Adrenal gland (tissue), 12 donors: ENCODE data around the gene GATA2. TPM values are rescaled to one million over a fixed set of nuclear protein-coding genes. Genes with fewer than 3 reads are reported as not detected.

Source experiments
- DNase-seq, 7 donors: peaks; one replicate each; pipeline ENCODE4 v3.0.0-alpha.2; 2019 to 2020
- H3K27ac ChIP-seq, 5 donors: fragments of 200-600 bp; sonication (generic) in 4 of 5; 1 replicate in 3 of 5; 2 replicates in 2 of 5; pipeline versions ENCODE4 v1.5.1 to v1.8.0; 2016 to 2020; ENCODE audit warnings: mild to moderate bottlenecking in 1 of 5
- H3K27me3 ChIP-seq: fragments of 200-600 bp; 2 replicates; pipeline ENCODE4 v1.8.0; 2021
- H3K36me3 ChIP-seq, 2 donors: fragments of 200-600 bp; replicated peaks in 1 of 2; 1 replicate in 1 of 2; 2 replicates in 1 of 2; pipeline versions ENCODE4 v1.5.1 to v1.8.0; 2018 to 2022
- H3K4me1 ChIP-seq, 2 donors: fragments of 200-600 bp; replicated peaks in 1 of 2; 1 replicate in 1 of 2; 2 replicates in 1 of 2; pipeline versions ENCODE4 v1.5.1 to v1.8.0; 2018 to 2021
- H3K4me3 ChIP-seq, 4 donors: fragments of 200-600 bp; sonication (generic) in 3 of 4; one replicate each; pipeline ENCODE4 v1.5.1; 2016 to 2018
- H3K9me3 ChIP-seq, 3 donors: fragments of 200-600 bp; sonication (generic) in 1 of 3; replicated peaks in 1 of 3; 1 replicate in 2 of 3; 2 replicates in 1 of 3; pipeline versions ENCODE4 v1.5.1 to v1.8.0; 2016 to 2021
- CTCF ChIP-seq, 6 experiments: fragments of 450-650 bp in 4 of 6; fragments of 200-600 bp in 2 of 6; sonication (generic) in 1 of 6; IDR thresholded peaks; 1 replicate in 5 of 6; 2 replicates in 1 of 6; pipeline versions ENCODE4 v1.5.1 to v1.8.0; 2016 to 2021; ENCODE audit warnings: antibody characterized with exemption in 6 of 6, mild to moderate bottlenecking in 2 of 6, moderate library complexity in 1 of 6
- POLR2A ChIP-seq, 2 donors: fragments of 450-650 bp; IDR thresholded peaks; one replicate each; pipeline ENCODE4 v1.6.1; 2017; ENCODE audit warnings: antibody characterized with exemption in 2 of 2, mild to moderate bottlenecking in 2 of 2, moderate library complexity in 1 of 2
- WGBS, 4 donors: extraction: QIAGEN DNeasy Blood & Tissue Kit in 2 of 4; methylation state at CpG; one replicate each; pipeline versions ENCODE4 v1.1.5 to v1.1.7; 2013 to 2017; 5-methylcytosine and 5-hydroxymethylcytosine counted together
- intact Hi-C, 2 donors: fragments of 100-400 bp; cut with DNase I; formaldehyde crosslinking; loops; one replicate each; pipeline versions ENCODE4 v1.14.1 to v1.15.0; 2022 to 2023
- polyA plus RNA-seq, 3 donors: library from polyadenylated mRNA; stranded (reverse); fragments of 200-250 nt in 2 of 3; fragments of 350-450 nt in 1 of 3; fragmentation: Illumina TruSeq in 1 of 3; extraction: RNeasy Lipid Tissue Mini Kit (QIAGEN cat#74804) in 1 of 3; gene quantifications; one replicate each; pipeline ENCODE4 v1.2.3, GENCODE V29; 2013 to 2014
- total RNA-seq, 9 donors: library from RNA; depleted of rRNA in 4 of 9; stranded (reverse); fragments of >200 nt in 4 of 9; fragments of 120-200 nt in 1 of 9; fragmentation: NEBNext Ultra II Directional in 1 of 9; extraction: Animal tissue kit (Norgen Biotek cat#: 25700) in 1 of 9; gene quantifications; one replicate each; pipeline versions ENCODE4 v1.1.0 to v1.2.4, GENCODE V29; 2013 to 2023
- donor health status: healthy with polysubstance abuse.
- donor health status: Bipolar disorder and iron deficiency.
- donor health status: DM: yes; HTN: yes; CAD: no.
- donor health status: DM: no; HTN: no; CAD: no.
- donor health status: DM: no; HTN: no; CAD: no.
- donor health status: DM: yes; HTN: yes; CAD: no.

Gene GATA2
- total and polyA plus RNA-seq, 12 donors, result 3.4 to 37.5 (median 7.4) TPM

GRCh38 chr3:128489927-128490649 is 2.9 kb downstream of the GATA2 start:
- H3K4me1 ChIP-seq, result peaks cover 34 to 41% of the 10 kb centered on the region in 2 donors

GRCh38 chr3:128489674-128489926 is 3.4 kb downstream of the GATA2 start:
- H3K27me3 ChIP-seq, result peaks cover 87% of the 10 kb centered on the region

More at GRCh38 chr3:128489927-128490649, 2.9 kb downstream of the GATA2 start:
- TF ChIP-seq POLR2A (IDR thresholded peaks at IDR 0.05) (no peak), CTCF (IDR thresholded peaks at IDR 0.05) (no peak)
- intact Hi-C loops, result loop anchor here (10.0 kb wide), 1 partner anchor 115 kb away; no protein-coding TSS in a partner anchor
- DNase-seq, result peak in 1 of 7 donors; percentile 67
- Histone ChIP-seq H3K4me3 (peak overlapping the region in 2 of 4 donors; percentile 18 to 56), H3K36me3 (no peaks in the 10 kb centered on the region), H3K27me3 (peaks cover 85% of the 10 kb centered on the region), H3K9me3 (no peaks in the 10 kb centered on the region), H3K27ac (peak overlapping the region in 3 of 5 donors; percentile 26 to 83 (median 80))
- WGBS, 4 donors, result 3 to 5% (median 4%) methylated on average over 19 to 61 of the region's 61 CpGs

GRCh38 chr3:128488991-128489673 is 3.9 kb downstream of the GATA2 start:
- peak overlapping the region in 2 of 4 donors; percentile 18 to 56 for H3K4me3 ChIP-seq
- intact Hi-C loops, result no loop called here
- no peaks in the 10 kb centered on the region for H3K36me3 ChIP-seq
- no peaks in the 10 kb centered on the region for H3K9me3 ChIP-seq
- TF ChIP-seq CTCF (IDR thresholded peaks at IDR 0.05), result no peak
- TF ChIP-seq POLR2A (IDR thresholded peaks at IDR 0.05), result peak in 1 of 2 donors; percentile 24
- peak in 4 of 7 donors; percentile 37 to 60 (median 40) for DNase-seq
- peaks cover 34 to 41% of the 10 kb centered on the region in 2 donors for H3K4me1 ChIP-seq
- H3K27ac ChIP-seq, result peak overlapping the region in 3 of 5 donors; percentile 32 to 83 (median 80)
- peaks cover 91% of the 10 kb centered on the region for H3K27me3 ChIP-seq
- WGBS, 4 donors, result 0 to 1% (median 0%) methylated on average over 10 to 71 of the region's 71 CpGs

More at GRCh38 chr3:128489674-128489926, 3.4 kb downstream of the GATA2 start:
- intact Hi-C loops, result no loop called here
- H3K36me3 ChIP-seq, result no peaks in the 10 kb centered on the region
- peak overlapping the region in 2 of 4 donors; percentile 18 to 56 for H3K4me3 ChIP-seq
- 0 to 20% (median 2%) methylated on average over 1 to 26 of the region's 26 CpGs for WGBS, 4 donors
- H3K9me3 ChIP-seq, result no peaks in the 10 kb centered on the region
- TF ChIP-seq CTCF (IDR thresholded peaks at IDR 0.05) (no peak), POLR2A (IDR thresholded peaks at IDR 0.05) (no peak)
- peaks cover 34 to 41% of the 10 kb centered on the region in 2 donors for H3K4me1 ChIP-seq
- no peak for DNase-seq
- H3K27ac ChIP-seq, result peak overlapping the region in 3 of 5 donors; percentile 26 to 83 (median 80)

- peak overlapping the region in 3 of 5 donors; percentile 32 to 83 (median 80) for H3K27ac ChIP-seq
- intact Hi-C loops, result no loop called here
- no peak for DNase-seq
- H3K4me3 ChIP-seq, result peak overlapping the region in 1 of 4 donors; percentile 56
- peaks cover 96% of the 10 kb centered on the region for H3K27me3 ChIP-seq
- no peaks in the 10 kb centered on the region for H3K36me3 ChIP-seq
- 0 to 6% (median 4%) methylated on average over 1 to 21 of the region's 21 CpGs for WGBS, 4 donors
- no peak for TF ChIP-seq POLR2A (IDR thresholded peaks at IDR 0.05)
- TF ChIP-seq CTCF (IDR thresholded peaks at IDR 0.05), result no peak
- no peaks in the 10 kb centered on the region for H3K9me3 ChIP-seq
- H3K4me1 ChIP-seq, result peaks cover 34 to 42% of the 10 kb centered on the region in 2 donors
These were observed 4.4 kb downstream of the GATA2 start for GRCh38 chr3:128488636-128488990.
